ENCODE results near the gene RHBDL1.

- no peak for TF ChIP-seq POLR2A (IDR thresholded peaks at IDR 0.05)
- TF ChIP-seq CTCF (IDR thresholded peaks at IDR 0.05): no peak
- no peak for TF ChIP-seq POLR2AphosphoS5 (IDR thresholded peaks at IDR 0.05; ENCODE audit: insufficient read depth in 1 of 2, low read depth in 1 of 2)
These were observed 32.5 kb downstream of the RHBDL1 start for GRCh38 chr16:708019-708418.

Measured in vagina (tissue), 2 donors.